ENCODE results near the gene LIPM.
A peak's percentile ranks its signal among the peaks of the same experiment; 100 is the strongest.

Gene LIPM

GRCh38 chr10:88802523-88803285, at the start of gene LIPM:
Gene LIPM, plus strand, starts transcription at chr10:88802730. Its CDS starts 167 bp downstream, at chr10:88802897.
- DNase-seq (ENCODE audit: low read depth in 2 of 2) = no peak

DNA sequence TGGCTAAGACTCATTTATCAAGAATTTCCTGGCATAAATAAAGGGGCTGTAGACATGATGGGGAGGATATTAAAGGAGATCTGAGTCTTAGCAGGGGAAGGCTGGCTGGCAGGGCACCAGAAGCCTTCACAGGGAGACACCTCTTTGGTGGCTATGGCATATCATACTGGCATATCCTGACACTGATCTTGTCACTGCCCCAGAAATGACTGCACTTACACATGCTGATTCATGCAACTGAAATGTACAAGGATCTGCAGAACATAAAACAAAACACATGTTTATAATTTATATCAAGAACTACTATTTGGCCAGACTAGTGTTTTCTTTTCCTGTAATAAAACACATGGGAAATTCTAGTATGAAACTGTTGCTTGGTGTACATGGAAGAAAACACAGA, 48.2 kb upstream of the LIPM start:
- DNase-seq (ENCODE audit: low read depth in 2 of 2) = peak; percentile 59 to 65

- DNase-seq (ENCODE audit: low read depth in 2 of 2) = no peak
These were observed 46.8 kb upstream of the LIPM start for GRCh38 chr10:88755753-88756152.

DNA sequence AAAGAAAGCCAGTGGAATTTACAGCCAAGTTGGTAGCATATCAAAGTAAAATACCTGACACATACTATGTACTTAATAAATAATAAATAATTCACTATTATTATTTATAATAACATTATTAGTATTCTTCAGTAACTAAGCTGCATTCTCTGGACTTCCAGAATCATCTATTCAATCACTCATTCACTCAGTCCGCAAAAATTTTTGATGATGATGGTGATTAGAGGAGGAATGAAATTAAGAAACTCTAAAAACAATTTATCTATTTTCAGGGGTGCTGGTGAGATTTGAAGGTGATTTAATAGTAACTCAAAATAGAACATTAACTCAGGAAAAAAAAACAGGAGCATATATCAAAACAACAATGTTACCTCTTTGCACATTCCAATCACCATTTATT, 45.9 kb upstream of the LIPM start:
- no peak for DNase-seq (ENCODE audit: low read depth in 2 of 2)

- no peak for DNase-seq (ENCODE audit: low read depth in 2 of 2)
These were observed 43.0 kb upstream of the LIPM start, which contains the start of gene LIPN for GRCh38 chr10:88759366-88760101. Gene LIPN, plus strand, starts transcription at chr10:88760020. Its CDS starts 1,386 bp downstream, at chr10:88761406.

DNA sequence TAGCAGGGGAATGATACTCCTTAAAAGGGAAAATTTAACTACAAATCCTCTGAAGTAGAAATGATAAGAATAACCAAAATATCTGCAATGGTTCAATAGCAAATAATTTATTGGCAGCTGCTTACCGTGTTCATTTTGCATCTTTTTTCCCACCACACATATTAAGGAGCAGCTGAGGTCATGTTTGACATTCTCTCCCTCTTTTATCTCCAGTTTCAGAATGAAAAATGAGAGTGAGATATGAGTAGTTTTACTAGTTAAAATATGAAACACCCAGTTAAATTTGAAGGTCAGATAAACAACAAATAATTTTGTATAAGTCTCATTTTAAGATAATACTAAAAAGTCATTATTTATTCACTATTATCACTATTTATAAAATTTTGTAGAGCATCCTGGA, 39.6 kb upstream of the LIPM start:
- DNase-seq (ENCODE audit: low read depth in 2 of 2) = no peak

GRCh38 chr10:88763441-88763840, 39.1 kb upstream of the LIPM start:
- no peak for DNase-seq (ENCODE audit: low read depth in 2 of 2)

DNA sequence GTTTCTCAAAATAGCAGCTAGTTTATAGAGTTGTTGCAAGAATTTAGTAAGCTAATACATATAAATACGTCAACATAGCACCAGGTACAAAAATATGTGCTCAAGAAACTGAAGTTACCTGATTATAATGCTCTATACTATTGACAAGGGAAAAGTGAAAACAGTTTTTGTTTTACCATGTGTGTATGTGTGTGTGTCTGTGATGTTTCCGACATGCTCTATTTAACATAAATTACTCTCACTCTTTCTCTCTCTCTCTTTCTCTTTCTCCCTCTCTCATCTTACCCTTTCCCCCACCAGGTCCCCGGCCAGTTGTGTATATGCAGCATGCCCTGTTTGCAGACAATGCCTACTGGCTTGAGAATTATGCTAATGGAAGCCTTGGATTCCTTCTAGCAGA, 38.4 kb upstream of the LIPM start:
- DNase-seq (ENCODE audit: low read depth in 2 of 2) = no peak

GRCh38 chr10:88765816-88766215, 36.7 kb upstream of the LIPM start:
- no peak for DNase-seq (ENCODE audit: low read depth in 2 of 2)

GRCh38 chr10:88769384-88769783, 33.1 kb upstream of the LIPM start:
- no peak for DNase-seq (ENCODE audit: low read depth in 2 of 2)

DNA sequence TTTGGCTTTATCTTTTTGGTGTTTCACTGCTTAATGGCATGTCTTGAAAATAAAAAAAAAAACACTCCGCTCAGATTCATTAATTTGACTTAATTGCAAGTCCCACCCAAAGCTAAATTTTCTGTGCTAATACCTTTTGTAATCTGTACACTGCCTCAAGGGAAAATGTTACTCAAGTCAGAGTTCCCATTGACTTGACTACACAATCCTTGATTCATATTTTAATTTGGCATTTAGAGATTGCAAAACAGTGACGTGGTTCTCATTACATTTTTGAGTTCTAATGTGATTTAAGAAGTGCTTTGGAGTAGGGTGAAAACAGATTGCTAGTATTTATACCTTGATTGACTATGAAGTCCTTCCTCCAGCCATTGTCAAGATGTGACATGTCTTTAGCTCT, 21.3 kb upstream of the LIPM start:
- DNase-seq (ENCODE audit: low read depth in 2 of 2) = no peak

DNA sequence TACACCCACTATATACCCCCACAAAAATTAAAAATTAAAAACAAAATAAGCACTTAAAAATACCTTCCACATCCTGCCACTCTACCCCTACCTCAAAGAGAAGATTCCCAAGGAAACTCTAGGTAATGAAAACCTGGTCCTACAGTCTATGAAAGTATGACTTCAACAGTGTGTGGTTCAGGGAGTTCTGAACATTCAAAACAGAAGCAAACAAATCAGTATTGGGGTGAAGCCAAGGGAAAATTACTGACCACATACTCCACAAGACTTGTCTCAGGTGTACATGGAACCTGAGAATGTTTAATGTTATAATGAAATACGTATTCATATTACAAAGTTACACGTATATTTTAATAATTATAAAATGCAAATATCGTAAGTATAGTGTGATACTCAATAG, 20.3 kb upstream of the LIPM start:
- DNase-seq (ENCODE audit: low read depth in 2 of 2) = no peak

DNA sequence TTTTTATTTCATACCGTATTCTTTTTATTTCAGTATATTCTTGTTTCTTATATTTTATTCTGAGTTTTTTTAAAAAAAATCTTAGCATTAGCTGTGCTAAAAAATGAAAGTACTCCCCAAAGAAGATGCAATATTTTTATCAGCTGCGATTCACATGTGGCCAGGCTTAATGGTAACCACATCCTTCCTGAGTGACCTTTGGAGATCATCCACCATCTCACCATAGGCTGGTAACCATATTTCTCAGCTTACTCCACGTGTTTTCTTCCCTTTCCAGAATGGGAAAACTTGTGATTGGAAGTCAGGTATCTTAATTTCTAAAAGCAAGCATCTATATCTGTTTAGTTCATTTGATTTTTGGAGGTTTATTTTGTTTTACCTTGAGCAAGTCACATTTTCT, 18.8 kb upstream of the LIPM start:
- no peak for DNase-seq (ENCODE audit: low read depth in 2 of 2)

GRCh38 chr10:88786032-88786770, 16.3 kb upstream of the LIPM start:
- no peak for DNase-seq (ENCODE audit: low read depth in 2 of 2)

GRCh38 chr10:88787463-88787862, 15.1 kb upstream of the LIPM start:
- no peak for DNase-seq (ENCODE audit: low read depth in 2 of 2)

DNA sequence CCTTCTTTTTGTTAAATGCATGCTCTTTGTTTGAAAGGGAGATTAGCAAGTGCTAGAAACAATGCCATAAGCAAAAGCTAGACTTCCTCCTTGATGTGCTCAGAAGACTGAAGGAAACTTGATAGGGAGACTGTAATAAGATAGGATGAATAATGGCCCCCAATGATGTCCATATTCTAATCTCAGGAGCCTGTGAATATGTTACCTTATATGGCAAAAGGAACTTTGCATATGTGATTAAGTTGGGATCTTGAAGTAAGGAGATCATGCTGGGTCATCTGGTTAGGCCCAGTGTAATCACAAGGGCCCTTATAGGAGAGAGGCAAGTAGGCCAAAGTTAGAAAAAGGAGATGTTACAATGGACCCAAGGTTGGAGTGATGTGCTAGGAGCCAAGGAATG, 13.6 kb upstream of the LIPM start:
- DNase-seq (ENCODE audit: low read depth in 2 of 2) = no peak

- DNase-seq (ENCODE audit: low read depth in 2 of 2) = no peak
These were observed 10.6 kb upstream of the LIPM start for GRCh38 chr10:88791924-88792323.

GRCh38 chr10:88792661-88793060, 9.9 kb upstream of the LIPM start:
- DNase-seq (ENCODE audit: low read depth in 2 of 2) = no peak

GRCh38 chr10:88793712-88794299, 8.7 kb upstream of the LIPM start:
- peak; percentile 19 to 27 for DNase-seq (ENCODE audit: low read depth in 2 of 2)

DNA sequence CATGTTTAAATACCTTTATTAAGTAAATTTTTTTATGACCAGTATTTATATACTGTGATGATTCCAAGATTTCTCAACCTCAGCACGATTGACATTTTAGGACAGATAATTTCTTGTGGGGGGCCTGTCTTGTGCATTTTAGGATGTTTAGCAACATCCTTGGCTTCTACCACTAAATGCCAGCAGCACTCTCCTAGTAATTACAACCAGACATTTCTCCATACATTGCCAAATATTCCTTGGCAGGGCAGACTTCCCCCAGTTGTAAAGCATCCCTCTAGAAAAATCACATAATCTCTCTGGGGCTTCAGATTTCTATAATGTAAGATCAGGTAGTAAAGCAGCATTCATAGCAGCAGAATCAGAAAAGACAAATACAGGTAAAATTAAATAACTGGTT, 7.8 kb upstream of the LIPM start:
- peak; percentile 36 to 37 for DNase-seq (ENCODE audit: low read depth in 2 of 2)

DNA sequence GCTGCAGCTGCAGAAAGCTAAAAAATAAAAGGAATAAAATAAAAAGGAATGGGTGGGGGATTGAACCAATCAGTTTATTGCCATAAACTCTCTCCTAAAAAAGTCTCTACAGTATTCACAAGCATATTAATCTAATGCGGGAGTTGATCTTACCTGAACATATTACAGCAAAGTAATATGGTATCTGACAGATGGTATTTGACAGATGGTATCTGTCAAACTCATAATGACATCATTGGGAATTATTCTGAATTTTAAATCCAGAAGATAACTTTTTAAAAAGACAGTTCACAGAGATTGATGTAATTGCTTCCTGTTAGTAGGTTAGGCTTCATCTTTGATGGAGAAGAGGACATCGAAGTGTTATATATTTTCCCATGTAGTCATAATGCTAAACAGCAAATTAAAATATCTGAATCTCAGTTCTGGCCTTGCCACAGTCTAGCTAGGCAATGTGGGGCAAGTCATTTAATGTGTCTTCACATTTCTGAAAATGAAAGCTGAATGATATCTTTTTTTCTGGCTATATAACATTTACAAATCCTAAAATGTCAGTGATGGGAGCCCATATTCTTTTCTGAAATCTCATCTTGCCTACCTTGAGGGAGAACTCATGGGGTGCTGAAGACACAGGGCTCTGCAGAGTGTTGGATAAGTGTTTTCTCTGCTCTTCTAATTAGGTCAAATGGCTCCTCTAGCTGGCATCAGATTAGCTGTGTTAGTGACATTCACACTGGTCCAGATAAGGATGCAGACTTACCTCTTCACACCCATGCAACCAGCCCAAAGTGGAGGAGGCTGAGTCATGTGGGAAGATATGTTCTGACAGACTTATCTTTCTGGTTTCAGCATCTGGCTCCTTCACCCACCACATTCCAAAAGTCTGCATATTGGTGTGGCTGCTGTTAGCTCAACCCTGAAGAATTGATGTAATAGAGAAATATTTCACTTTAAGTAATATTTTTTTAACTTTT, 2.1 kb upstream of the LIPM start:
- DNase-seq (ENCODE audit: low read depth in 2 of 2) = peak; percentile 30 to 36

All from fibroblast of skin of left quadriceps (primary cell).